H1 (cell line): ENCODE results near the gene PPP2R2B. TPM values are rescaled to one million over a fixed set of nuclear protein-coding genes. Genes with fewer than 3 reads are reported as not detected.

Experiments used
- CTBP2 ChIP-seq: IDR thresholded peaks from 2 replicates; pipeline ENCODE4 v1.7.0; 2011; ENCODE audit warnings: borderline replicate concordance, mild to moderate bottlenecking, moderate library complexity, mixed read lengths, low read length; ENCODE audit not compliant: insufficient read depth, insufficient read length
- KDM1A ChIP-seq: fragments of 200-600, 300-600 bp; sonication (generic); IDR thresholded peaks from 2 replicates; pipeline ENCODE4 v1.7.1; 2016; ENCODE audit warnings: mild to moderate bottlenecking, low read length, borderline replicate concordance
- SIN3A ChIP-seq, 2 experiments: IDR thresholded peaks in 1 of 2; conservative IDR thresholded peaks in 1 of 2; 2 replicates each; pipeline ENCODE4 v1.6.1; 2011 to 2012; ENCODE audit warnings: low read length in 2 of 2, improper control_type of control experiment in 1 of 2, low read depth in 1 of 2, mild to moderate bottlenecking in 1 of 2
- TAF1 ChIP-seq: IDR thresholded peaks from 2 replicates; pipeline ENCODE4 v1.6.1; 2011; ENCODE audit warnings: mild to moderate bottlenecking, low read depth, low read length
- YY1 ChIP-seq: IDR thresholded peaks from 2 replicates; pipeline ENCODE4 v1.6.1; 2011; ENCODE audit warnings: low read depth, mild to moderate bottlenecking, low read length
- polyA plus RNA-seq, 7 experiments: library from polyadenylated mRNA; depleted of rRNA in 3 of 7; stranded (reverse) in 5 of 7; unstranded in 2 of 7; fragments of >200 nt in 5 of 7; fragments of 200-250 nt in 2 of 7; gene quantifications; 1 replicate in 5 of 7; 2 replicates in 1 of 7; 4 replicates in 1 of 7; pipeline versions ENCODE4 v1.2.1 to v1.2.3, GENCODE V29; 2011 to 2013; ENCODE audit warnings: missing spikeins in 2 of 7, mixed read lengths in 2 of 7
- total RNA-seq: library from RNA; stranded (reverse); fragmentation: NEBNext Ultra II Directional; extraction: Animal tissue kit (Norgen Biotek cat#: 25700); gene quantifications from 2 replicates; pipeline ENCODE4 v1.2.1, GENCODE V29; 2021

Gene PPP2R2B
- total and polyA plus RNA-seq, 2 of the 8 experiments (the other 6 are each of a cell fraction or from before 2014, with no cell fraction given), result 21.1 to 37.1 TPM

- TF ChIP-seq TAF1, result no peak
- TF ChIP-seq YY1, result no peak
- no peak for TF ChIP-seq KDM1A
- TF ChIP-seq SIN3A (conservative IDR thresholded peaks at IDR 0.05 in 1 of 2, IDR thresholded peaks at IDR 0.05 in 1 of 2; ENCODE audit: low read depth in 1 of 2, low read length in 2 of 2), result no peak
- no peak for TF ChIP-seq CTBP2
Observed at GRCh38 chr5:146533882-146534281, 344.7 kb downstream of the PPP2R2B start (continued).
